Hematopoietic multipotent progenitor cell (in vitro differentiated cells): ENCODE results near the gene ANKRD49. TPM values are rescaled to one million over a fixed set of nuclear protein-coding genes. Genes with fewer than 3 reads are reported as not detected.
"Not testable (repeated sequence)": the region's sequence is repeated elsewhere in the genome, so short reads cannot be mapped to it uniquely, and the experiment has no call there.

Experiments
- DNase-seq, 3 donors: peaks; one replicate each; pipeline ENCODE4 v3.0.0-alpha.2; 2011 to 2015; ENCODE audit warnings: low read depth in 2 of 3, low spot score in 2 of 3
- total RNA-seq: library from RNA; depleted of rRNA; stranded (reverse); fragments of >200 nt; gene quantifications from one replicate; pipeline ENCODE4 v1.2.3, GENCODE V29; 2012

The ANKRD49 gene
- total RNA-seq, 1 donor = 11.3 TPM

- DNase-seq = not testable (repeated sequence)
These were observed 12.7 kb downstream of the ANKRD49 start for GRCh38 chr11:94506513-94506912.

GRCh38 chr11:94507485-94507884, 13.7 kb downstream of the ANKRD49 start:
- DNase-seq = no peak

DNA sequence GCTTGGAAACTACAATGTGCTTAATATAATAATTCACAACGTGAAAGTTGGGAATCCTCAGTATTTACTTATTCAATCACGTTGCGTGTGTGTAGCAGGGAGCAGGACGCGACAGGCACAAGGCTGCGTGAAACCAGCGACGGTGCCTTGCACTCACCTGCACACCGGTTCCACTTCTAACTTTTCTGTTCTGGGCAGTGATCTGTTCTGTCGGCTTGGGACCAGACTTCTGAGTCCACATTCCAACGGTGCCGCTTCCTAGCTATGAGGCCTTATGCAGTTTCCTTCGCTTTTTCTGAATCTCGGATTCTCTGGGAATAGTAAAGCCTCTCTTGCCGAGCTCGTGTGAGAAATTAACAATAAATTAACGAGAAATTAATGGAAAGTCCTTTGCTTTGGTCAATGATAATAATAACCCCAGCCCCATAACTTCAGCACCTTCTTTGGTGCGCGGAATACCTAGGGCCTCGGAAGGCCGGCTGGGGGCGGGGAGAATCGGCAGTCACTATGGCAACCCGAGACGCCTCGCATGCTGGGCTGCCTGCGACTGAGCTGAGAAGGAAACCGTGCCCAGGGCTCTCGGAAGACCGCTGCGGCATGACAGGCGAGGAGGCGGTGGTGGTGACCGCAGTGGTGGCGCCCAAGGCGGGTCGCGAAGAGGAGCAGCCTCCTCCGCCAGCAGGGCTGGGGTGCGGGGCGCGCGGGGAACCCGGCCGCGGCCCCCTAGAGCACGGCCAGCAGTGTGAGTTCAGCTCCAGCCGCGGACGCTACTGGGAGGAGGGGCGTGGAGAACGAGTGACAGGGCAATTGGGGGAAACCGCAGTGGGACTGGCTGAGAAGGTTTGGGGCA, 18.4 kb downstream of the ANKRD49 start, which contains the start of gene C11orf97:
Gene C11orf97, plus strand, starts transcription at position 530 of the 850 bp plus-strand sequence. Its CDS starts 68 bp downstream, at position 598.
- DNase-seq = peak in 2 of 3 donors; percentile 46 to 58

GRCh38 chr11:94513091-94513490, 19.3 kb downstream of the ANKRD49 start:
- DNase-seq = peak in 1 of 3 donors; percentile 28

DNA sequence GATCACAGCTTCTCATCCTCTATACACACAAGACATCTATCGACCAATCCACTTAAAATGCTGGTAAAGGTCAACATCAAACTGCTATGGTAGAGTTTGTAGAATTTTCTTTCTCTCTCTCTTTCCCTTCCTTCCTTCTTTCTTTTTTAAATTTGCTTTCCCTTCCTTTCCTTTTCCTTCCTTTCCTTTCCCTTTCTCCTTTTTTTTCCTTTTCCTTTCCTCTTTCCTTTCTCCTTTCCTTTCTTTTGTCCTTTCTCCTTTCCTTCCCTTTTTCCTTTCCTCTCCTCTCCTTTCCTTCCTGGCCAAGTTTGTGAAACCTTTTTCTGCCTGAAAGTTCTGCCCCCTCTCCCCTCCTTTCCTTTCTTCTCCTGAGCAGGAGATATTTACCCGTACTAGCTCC, 21.6 kb downstream of the ANKRD49 start:
- DNase-seq = no peak

- DNase-seq = no peak
These were observed 22.9 kb downstream of the ANKRD49 start for GRCh38 chr11:94516725-94517124.

DNA sequence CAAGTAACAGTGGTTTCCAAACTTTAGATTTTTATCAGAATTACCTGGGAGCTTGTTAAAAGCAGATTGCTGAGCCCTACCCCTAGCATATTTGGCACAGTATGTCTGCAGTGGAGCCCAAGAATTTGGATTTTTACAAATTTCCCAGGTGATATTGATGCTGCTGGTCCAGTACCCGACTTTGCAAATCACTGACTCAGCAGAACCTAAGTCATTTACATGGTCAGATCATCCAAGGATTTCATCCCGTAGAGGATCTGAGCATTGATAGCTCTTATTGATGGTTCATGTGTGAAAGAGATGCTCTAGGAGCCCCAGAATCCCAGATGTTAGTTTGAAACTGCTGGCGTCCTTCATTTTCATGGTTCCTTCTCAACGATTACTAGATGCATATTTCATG, 24.5 kb downstream of the ANKRD49 start:
- no peak for DNase-seq

GRCh38 chr11:94519478-94520084, 25.8 kb downstream of the ANKRD49 start:
- DNase-seq = peak in 2 of 3 donors; percentile 28 to 60

- DNase-seq = peak in 1 of 3 donors; percentile 34
These were observed 27.9 kb downstream of the ANKRD49 start for GRCh38 chr11:94521684-94522083.

GRCh38 chr11:94524341-94524740, 30.6 kb downstream of the ANKRD49 start:
- no peak for DNase-seq

DNA sequence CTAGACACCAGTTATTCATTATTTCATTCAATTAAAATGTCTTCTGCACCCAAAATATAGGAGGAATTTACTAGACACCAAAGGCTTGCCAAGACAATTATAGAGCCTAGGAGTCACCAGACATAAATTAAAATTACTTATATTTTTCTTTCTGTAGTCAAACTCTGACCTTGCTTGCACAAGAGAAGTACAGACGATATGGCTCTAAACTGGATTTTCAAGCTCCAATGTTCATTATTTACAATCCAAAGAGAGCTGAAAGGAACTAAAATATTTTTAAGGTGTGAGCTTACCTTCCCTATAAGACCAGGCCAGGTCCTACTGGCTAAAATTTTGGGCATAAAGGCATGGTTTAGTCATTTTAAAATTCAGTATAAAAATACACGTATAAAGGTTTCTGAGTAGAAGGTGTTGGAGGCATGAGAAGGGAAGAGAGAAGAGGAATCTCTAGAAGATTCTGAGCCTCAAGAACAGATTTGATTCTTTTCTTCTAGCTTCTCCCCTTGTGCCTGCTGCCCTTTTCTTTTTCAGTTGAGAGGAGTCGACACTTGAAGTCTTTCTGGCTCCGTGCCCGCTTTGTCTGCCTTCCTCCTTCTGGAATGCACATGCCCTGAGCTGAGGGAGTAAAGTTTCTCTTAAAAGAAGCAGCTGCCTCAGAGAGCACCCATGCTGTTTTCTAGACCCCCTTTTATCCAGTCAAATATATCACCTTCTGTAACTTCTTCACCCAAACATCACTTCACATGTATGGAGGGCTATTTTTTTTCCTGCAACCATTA, 32.0 kb downstream of the ANKRD49 start:
- peak in 1 of 3 donors; percentile 69 for DNase-seq

DNA sequence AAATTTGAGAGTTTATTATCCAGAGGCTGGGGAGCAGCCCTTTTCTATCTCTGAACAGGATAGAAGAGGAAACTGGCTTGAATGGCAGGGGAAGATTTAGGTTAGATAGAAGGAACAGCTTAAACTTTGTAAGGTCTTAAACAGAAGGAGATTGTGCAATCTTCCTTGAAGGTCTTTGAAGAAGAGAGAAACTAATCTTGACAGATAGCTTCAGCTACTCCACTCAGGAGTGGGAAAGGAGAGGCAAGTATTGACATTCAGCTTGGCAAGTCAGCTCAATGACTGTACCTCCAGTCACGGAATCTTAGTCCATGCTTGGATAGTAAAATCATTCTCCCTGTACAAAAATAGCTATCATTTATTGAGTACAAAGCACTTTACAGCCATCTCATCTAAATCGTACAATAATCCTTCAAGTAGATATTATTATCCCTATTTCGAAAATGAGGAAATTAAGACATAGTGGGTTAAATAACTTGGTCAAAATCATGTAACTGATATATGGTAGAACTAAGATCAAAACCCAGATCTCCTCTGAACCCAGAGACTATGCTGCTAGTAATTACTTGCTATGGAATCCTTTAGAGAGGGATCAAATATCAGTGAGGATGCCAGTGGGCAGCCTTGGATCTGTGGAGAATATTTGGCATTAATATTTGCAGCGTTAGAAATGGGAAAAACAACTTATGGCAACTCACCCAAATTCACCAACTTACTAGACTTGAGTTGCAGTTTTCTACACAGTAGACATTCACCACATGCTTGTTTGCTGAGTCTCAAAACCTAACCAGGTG, 33.1 kb downstream of the ANKRD49 start:
- DNase-seq = no peak

- no peak for DNase-seq
These were observed 34.8 kb downstream of the ANKRD49 start for GRCh38 chr11:94528551-94528950.

- no peak for DNase-seq
These were observed 38.4 kb downstream of the ANKRD49 start for GRCh38 chr11:94532211-94532610.

DNA sequence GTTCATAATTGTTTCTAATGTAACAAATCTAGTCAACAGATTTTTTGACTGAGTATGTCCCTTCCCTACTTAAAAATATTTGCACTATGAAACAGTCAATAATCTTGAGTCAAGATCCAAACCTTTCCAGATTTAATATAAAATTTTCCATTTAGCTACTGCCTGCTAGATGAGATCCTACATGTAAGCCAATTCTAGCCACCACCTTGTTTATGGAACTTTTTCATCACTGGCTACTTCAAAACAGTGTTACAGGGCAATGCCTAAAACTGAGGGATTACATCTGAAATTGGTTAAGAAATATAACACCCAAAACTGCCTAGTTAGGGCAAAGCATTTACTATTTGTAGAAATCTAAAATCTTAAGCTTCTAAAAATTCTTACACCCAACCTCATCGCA, 39.4 kb downstream of the ANKRD49 start:
- no peak for DNase-seq

GRCh38 chr11:94533696-94534630, 40.2 kb downstream of the ANKRD49 start:
- DNase-seq = no peak

GRCh38 chr11:94536386-94536785, 42.6 kb downstream of the ANKRD49 start:
- no peak for DNase-seq

DNA sequence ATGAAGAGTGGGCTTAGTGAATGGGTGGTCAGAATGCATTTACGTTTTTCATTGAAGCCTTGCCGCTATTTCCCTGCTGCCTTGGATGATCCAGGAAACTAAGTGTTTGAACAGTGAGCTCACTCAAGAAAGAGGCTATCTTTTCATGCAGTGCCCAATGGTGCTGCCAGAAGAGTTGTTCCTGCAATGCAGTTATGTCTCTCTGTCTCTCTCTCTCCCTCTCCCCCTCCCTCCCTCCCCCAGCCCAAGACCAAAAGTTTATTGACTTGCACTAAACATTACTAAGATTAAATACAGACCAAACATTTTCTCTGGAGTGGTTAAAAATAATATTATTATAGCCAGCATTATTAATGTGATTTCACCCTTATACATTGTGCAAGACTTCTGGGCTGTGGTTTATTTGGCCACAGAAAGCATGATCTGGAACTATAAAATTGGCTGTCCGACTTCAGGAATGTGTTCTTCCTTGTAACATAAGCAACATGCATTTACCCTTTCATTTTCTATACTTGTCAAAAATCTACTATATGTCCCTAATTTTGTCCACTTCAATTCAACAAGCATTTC, 43.3 kb downstream of the ANKRD49 start:
- no peak for DNase-seq

- no peak for DNase-seq
These were observed 45.6 kb downstream of the ANKRD49 start for GRCh38 chr11:94539420-94539819.
